Measurements from ENCODE around the gene NUP54. TPM values are rescaled to one million over a fixed set of nuclear protein-coding genes. Genes with fewer than 3 reads are reported as not detected.
A peak's percentile ranks its signal among the peaks of the same experiment; 100 is the strongest.

NUP54 gene
- total and polyA plus RNA-seq, 9 of the 15 experiments (the other 6 are each of a cell fraction or from before 2014, with no cell fraction given): 29.6 to 115 (median 67.7) TPM

DNA sequence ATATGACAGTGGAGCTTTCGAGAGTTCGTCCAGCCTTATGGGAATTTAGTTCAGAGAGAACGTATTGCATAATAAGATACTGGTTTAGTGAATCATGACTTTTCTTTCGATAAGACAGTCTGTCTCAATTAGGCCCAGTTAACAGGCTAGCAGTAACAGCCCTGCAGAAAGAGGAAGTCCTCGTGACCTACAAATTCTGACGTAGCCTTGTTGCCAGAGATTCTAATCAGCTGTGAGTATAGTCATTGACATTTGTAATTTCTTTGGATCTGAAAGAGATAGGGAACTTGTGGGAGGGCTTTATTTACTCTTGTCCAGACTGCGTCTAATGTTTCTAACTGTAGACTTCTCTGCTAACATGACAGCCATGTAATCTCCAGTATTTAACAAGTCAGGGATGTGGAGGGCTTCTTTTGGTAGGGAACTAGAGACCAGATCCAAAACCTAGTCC is 57.9 kb downstream of the NUP54 start (continued):
- TF ChIP-seq TBL1XR1 (IDR thresholded peaks at IDR 0.05; ENCODE audit: low read length in 2 of 2) (peak in 1 of 2 experiments; percentile 88; a peak in 2 of 4 replicates), HDAC2 (IDR thresholded peaks at IDR 0.05) (peak; percentile 88; the same call in 1 of the 2 replicates), KLF1 (tag; IDR thresholded peaks at IDR 0.05) (no peak), RNF2 (IDR thresholded peaks at IDR 0.05) (peak; percentile 43; the same call in 1 of the 2 replicates), FOXJ3 (CRISPR knock-in tag; IDR thresholded peaks at IDR 0.05) (no peak), EP300 (IDR thresholded peaks at IDR 0.05; ENCODE audit: low read length) (peak; percentile 86), CEBPB (tag; IDR thresholded peaks at IDR 0.05) (peak; percentile 99), ZNF212 (CRISPR knock-in tag; IDR thresholded peaks at IDR 0.05) (no peak), MBD2 (IDR thresholded peaks at IDR 0.05; ENCODE audit: borderline replicate concordance, low read depth) (peak; percentile 30; the same call in 1 of the 2 replicates), CBFA2T3 (IDR thresholded peaks at IDR 0.05) (peak; percentile 63), TEAD1 (CRISPR knock-in tag; IDR thresholded peaks at IDR 0.05) (peak in 1 of 2 experiments; percentile 63; a peak in 1 of 4 replicates), TCFL5 (CRISPR knock-in tag; conservative IDR thresholded peaks at IDR 0.05) (no peak), ZNF717 (CRISPR knock-in tag; IDR thresholded peaks at IDR 0.05) (no peak), HNRNPK (IDR thresholded peaks at IDR 0.05; ENCODE audit: low read depth, low read length, poor library complexity, severe bottlenecking) (no peak), ZNF507 (tag; conservative IDR thresholded peaks at IDR 0.05) (no peak)
- TF ChIP-seq, protein P1, sequence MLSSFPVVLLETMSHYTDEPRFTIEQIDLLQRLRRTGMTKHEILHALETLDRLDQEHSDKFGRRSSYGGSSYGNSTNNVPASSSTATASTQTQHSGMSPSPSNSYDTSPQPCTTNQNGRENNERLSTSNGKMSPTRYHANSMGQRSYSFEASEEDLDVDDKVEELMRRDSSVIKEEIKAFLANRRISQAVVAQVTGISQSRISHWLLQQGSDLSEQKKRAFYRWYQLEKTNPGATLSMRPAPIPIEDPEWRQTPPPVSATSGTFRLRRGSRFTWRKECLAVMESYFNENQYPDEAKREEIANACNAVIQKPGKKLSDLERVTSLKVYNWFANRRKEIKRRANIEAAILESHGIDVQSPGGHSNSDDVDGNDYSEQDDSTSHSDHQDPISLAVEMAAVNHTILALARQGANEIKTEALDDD (IDR thresholded peaks at IDR 0.05): peak; percentile 98
- TF ChIP-seq, protein P2, sequence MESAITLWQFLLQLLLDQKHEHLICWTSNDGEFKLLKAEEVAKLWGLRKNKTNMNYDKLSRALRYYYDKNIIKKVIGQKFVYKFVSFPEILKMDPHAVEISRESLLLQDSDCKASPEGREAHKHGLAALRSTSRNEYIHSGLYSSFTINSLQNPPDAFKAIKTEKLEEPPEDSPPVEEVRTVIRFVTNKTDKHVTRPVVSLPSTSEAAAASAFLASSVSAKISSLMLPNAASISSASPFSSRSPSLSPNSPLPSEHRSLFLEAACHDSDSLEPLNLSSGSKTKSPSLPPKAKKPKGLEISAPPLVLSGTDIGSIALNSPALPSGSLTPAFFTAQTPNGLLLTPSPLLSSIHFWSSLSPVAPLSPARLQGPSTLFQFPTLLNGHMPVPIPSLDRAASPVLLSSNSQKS (CRISPR knock-in tag; IDR thresholded peaks at IDR 0.05): no peak
- TF ChIP-seq, protein P3, sequence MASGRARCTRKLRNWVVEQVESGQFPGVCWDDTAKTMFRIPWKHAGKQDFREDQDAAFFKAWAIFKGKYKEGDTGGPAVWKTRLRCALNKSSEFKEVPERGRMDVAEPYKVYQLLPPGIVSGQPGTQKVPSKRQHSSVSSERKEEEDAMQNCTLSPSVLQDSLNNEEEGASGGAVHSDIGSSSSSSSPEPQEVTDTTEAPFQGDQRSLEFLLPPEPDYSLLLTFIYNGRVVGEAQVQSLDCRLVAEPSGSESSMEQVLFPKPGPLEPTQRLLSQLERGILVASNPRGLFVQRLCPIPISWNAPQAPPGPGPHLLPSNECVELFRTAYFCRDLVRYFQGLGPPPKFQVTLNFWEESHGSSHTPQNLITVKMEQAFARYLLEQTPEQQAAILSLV (tag; IDR thresholded peaks at IDR 0.05): 0 out of 2 replicates have a peak, but pooled peaks have one; percentile 39
- TF ChIP-seq, protein P4, sequence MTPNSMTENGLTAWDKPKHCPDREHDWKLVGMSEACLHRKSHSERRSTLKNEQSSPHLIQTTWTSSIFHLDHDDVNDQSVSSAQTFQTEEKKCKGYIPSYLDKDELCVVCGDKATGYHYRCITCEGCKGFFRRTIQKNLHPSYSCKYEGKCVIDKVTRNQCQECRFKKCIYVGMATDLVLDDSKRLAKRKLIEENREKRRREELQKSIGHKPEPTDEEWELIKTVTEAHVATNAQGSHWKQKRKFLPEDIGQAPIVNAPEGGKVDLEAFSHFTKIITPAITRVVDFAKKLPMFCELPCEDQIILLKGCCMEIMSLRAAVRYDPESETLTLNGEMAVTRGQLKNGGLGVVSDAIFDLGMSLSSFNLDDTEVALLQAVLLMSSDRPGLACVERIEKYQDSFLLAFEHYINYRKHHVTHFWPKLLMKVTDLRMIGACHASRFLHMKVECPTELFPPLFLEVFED (CRISPR knock-in tag; conservative IDR thresholded peaks at IDR 0.05): no peak
- TF ChIP-seq, protein P5, sequence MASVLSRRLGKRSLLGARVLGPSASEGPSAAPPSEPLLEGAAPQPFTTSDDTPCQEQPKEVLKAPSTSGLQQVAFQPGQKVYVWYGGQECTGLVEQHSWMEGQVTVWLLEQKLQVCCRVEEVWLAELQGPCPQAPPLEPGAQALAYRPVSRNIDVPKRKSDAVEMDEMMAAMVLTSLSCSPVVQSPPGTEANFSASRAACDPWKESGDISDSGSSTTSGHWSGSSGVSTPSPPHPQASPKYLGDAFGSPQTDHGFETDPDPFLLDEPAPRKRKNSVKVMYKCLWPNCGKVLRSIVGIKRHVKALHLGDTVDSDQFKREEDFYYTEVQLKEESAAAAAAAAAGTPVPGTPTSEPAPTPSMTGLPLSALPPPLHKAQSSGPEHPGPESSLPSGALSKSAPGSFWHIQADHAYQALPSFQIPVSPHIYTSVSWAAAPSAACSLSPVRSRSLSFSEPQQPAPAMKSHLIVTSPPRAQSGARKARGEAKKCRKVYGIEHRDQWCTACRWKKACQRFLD (CRISPR knock-in tag; IDR thresholded peaks at IDR 0.05): peak; percentile 73
- TF ChIP-seq, protein P6, sequence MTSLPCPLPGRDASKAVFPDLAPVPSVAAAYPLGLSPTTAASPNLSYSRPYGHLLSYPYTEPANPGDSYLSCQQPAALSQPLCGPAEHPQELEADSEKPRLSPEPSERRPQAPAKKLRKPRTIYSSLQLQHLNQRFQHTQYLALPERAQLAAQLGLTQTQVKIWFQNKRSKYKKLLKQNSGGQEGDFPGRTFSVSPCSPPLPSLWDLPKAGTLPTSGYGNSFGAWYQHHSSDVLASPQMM (CRISPR knock-in tag; IDR thresholded peaks at IDR 0.05): no peak

Measured in K562 (cell line).